Transverse colon (tissue), 4 donors: ENCODE data around the gene FGF22. TPM values are rescaled to one million over a fixed set of nuclear protein-coding genes. Genes with fewer than 3 reads are reported as not detected.
A peak's percentile ranks its signal among the peaks of the same experiment; 100 is the strongest.

Experiments used
- DNase-seq: peaks from one replicate; pipeline ENCODE4 v3.0.0-alpha.2; 2019
- H3K27ac ChIP-seq, 4 donors: fragments of 200-600 bp; sonication (generic); 2 replicates each; pipeline ENCODE4 v1.5.1; 2016 to 2018; ENCODE audit warnings: inconsistent platforms in 4 of 4
- H3K27me3 ChIP-seq: fragments of 200-600 bp; sonication (generic); 2 replicates; pipeline ENCODE4 v1.5.1; 2017; ENCODE audit warnings: inconsistent platforms
- H3K36me3 ChIP-seq, 4 donors: fragments of 200-600 bp; sonication (generic); 2 replicates each; pipeline ENCODE4 v1.5.1; 2017 to 2019; ENCODE audit warnings: inconsistent platforms in 4 of 4
- H3K4me1 ChIP-seq, 4 donors: fragments of 200-600 bp; sonication (generic); 2 replicates each; pipeline ENCODE4 v1.5.1; 2017 to 2020; ENCODE audit warnings: inconsistent platforms in 4 of 4
- H3K4me3 ChIP-seq, 4 donors: fragments of 200-600 bp; sonication (generic); 1 replicate in 1 of 4; 2 replicates in 3 of 4; pipeline versions ENCODE4 v1.5.1 to v1.6.1; 2017 to 2019; ENCODE audit warnings: inconsistent platforms in 4 of 4
- H3K9me3 ChIP-seq, 2 donors: fragments of 200-600 bp; sonication (generic); 2 replicates each; pipeline ENCODE4 v1.5.1; 2017 to 2019; ENCODE audit warnings: inconsistent platforms in 2 of 2
- EP300 ChIP-seq: sonication (generic); formaldehyde crosslinking; IDR thresholded peaks from one replicate; pipeline ENCODE4 v1.6.1; 2017; ENCODE audit warnings: antibody characterized with exemption, low read depth
- POLR2A ChIP-seq: fragments of 450-650 bp; IDR thresholded peaks from one replicate; pipeline ENCODE4 v1.6.1; 2016; ENCODE audit warnings: antibody characterized with exemption, mild to moderate bottlenecking, moderate library complexity
- POLR2AphosphoS5 ChIP-seq, 3 donors: sonication (generic); formaldehyde crosslinking; IDR thresholded peaks; one replicate each; pipeline ENCODE4 v1.6.1; 2016; ENCODE audit warnings: antibody characterized with exemption in 3 of 3
- WGBS, 2 donors: methylation state at CpG; one replicate each; pipeline ENCODE4 v1.1.5; 2018; ENCODE audit warnings: low coverage in 1 of 2; 5-methylcytosine and 5-hydroxymethylcytosine counted together
- in situ Hi-C, 4 donors: fragments of 200-750 bp; cut with MboI; loops; one replicate each; pipeline versions ENCODE4 v1.15.0 to v1.15.1; 2017; ENCODE audit warnings: low sequenced_read_pairs in 3 of 4, low pct_ligation_motif_present in 1 of 4, low pct_unique_long_range_greater_than_20kb in 1 of 4
- intact Hi-C: fragments of 100-400 bp; cut with DNase I; formaldehyde crosslinking; loops from one replicate; pipeline ENCODE4 v1.15.1; 2023; ENCODE audit warnings: low total_unique reads
- total RNA-seq, 4 donors: library from RNA; depleted of rRNA; stranded (reverse); fragments of >200 nt; gene quantifications; one replicate each; pipeline ENCODE4 v1.1.0, GENCODE V29; 2016
- TF ChIP-seq, protein P1 (sequence below), 5 experiments: fragments of 200-600 bp in 3 of 5; fragments of 450-650 bp in 2 of 5; sonication (generic) in 3 of 5; IDR thresholded peaks; 1 replicate in 2 of 5; 2 replicates in 3 of 5; pipeline ENCODE4 v1.5.1; 2016 to 2017; ENCODE audit warnings: antibody characterized with exemption in 5 of 5, inconsistent platforms in 3 of 5, mild to moderate bottlenecking in 2 of 5, moderate library complexity in 1 of 5

FGF22 gene
- total RNA-seq, 4 donors from 2014 or later, result not detected

DNA sequence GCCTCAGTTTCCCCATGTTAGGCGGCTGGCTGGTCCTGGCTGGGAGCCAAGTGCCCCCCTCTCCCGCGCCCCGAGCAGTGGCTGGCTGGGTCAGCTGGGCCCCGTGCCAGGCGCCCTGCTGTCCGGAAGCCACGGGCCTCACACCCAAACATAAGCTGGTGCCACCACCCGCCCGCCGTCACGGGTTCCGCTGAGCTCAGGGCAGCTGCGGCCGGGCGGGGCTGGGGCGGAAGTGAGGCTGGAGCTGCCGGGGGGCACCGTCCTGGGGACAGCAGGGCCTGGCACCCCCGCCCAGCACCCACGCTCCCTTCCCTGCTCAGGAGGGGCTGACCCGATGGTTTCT lies 30.7 kb upstream of the FGF22 start:
- intact Hi-C loops, result no loop called here
- 42% methylated on average over 22 of the region's 22 CpGs; no CpG with 5 or more reads in 1 of the 2 donors for WGBS, 2 donors

DNA sequence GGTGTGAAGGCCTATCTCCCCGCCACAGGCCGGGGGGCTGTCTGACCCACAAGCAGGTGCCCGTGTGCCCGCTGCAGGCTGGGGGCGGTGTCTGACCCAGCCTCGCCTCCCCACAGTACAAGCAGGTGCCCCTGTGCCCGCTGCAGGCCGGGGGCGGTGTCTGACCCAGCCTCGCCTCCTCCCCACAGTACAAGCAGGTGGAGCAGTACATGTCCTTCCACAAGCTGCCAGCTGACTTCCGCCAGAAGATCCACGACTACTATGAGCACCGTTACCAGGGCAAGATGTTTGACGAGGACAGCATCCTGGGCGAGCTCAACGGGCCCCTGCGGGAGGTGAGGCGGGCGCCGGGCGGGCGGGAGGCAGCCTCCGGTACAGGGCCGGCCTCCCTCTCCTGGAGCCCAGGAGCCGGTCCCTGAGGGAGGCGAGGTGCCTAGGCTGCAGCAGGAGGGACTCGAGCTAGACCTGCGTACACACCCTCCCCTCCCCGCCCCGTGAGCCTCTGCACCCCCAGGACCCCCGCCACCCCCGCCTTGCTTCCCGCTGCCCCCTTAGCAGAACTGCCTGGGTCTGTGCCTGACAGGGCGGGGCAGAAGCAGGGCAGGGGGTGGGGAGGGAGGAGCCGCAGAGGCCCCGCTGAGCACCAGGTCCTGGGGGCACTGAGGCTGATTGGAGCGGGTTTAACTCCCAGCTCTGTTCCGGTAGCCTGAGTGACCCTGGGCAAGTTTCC lies 29.4 kb upstream of the FGF22 start:
- intact Hi-C loops, result no loop called here
- Histone ChIP-seq H3K4me3 (peak overlapping the region in 2 of 4 donors; percentile 21 to 40), H3K27ac (peak overlapping the region; percentile 19 to 70 (median 55)), H3K4me1 (peaks cover 0 to 21% (median 5%) of the 10 kb centered on the region in 4 donors), H3K36me3 (no peaks in the 10 kb centered on the region), H3K9me3 (no peaks in the 10 kb centered on the region), H3K27me3 (peaks cover 32% of the 10 kb centered on the region)
- in situ Hi-C loops, result no loop called here
- 44% methylated on average over 22 of the region's 38 CpGs; no CpG with 5 or more reads in 1 of the 2 donors for WGBS, 2 donors
- peak; percentile 52 for DNase-seq
- TF ChIP-seq EP300 (no peak), POLR2A (no peak), POLR2AphosphoS5 (IDR thresholded peaks at IDR 0.05) (no peak)
- TF ChIP-seq, protein P1, sequence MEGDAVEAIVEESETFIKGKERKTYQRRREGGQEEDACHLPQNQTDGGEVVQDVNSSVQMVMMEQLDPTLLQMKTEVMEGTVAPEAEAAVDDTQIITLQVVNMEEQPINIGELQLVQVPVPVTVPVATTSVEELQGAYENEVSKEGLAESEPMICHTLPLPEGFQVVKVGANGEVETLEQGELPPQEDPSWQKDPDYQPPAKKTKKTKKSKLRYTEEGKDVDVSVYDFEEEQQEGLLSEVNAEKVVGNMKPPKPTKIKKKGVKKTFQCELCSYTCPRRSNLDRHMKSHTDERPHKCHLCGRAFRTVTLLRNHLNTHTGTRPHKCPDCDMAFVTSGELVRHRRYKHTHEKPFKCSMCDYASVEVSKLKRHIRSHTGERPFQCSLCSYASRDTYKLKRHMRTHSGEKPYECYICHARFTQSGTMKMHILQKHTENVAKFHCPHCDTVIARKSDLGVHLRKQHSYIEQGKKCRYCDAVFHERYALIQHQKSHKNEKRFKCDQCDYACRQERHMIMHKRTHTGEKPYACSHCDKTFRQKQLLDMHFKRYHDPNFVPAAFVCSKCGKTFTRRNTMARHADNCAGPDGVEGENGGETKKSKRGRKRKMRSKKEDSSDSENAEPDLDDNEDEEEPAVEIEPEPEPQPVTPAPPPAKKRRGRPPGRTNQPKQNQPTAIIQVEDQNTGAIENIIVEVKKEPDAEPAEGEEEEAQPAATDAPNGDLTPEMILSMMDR (IDR thresholded peaks at IDR 0.05), result no peak

More for the DNA sequence above, 30.7 kb upstream of the FGF22 start:
- Histone ChIP-seq H3K27me3 (peaks cover 32% of the 10 kb centered on the region), H3K9me3 (no peaks in the 10 kb centered on the region), H3K4me3 (no peak overlapping the region), H3K27ac (no peak overlapping the region), H3K4me1 (peaks cover 0 to 21% (median 5%) of the 10 kb centered on the region in 4 donors), H3K36me3 (no peaks in the 10 kb centered on the region)
- in situ Hi-C loops, result no loop called here
- TF ChIP-seq POLR2AphosphoS5 (IDR thresholded peaks at IDR 0.05), result no peak
- no peak for TF ChIP-seq POLR2A
- TF ChIP-seq, protein P1 (IDR thresholded peaks at IDR 0.05), result no peak
- TF ChIP-seq EP300, result no peak
- peak; percentile 57 for DNase-seq

DNA sequence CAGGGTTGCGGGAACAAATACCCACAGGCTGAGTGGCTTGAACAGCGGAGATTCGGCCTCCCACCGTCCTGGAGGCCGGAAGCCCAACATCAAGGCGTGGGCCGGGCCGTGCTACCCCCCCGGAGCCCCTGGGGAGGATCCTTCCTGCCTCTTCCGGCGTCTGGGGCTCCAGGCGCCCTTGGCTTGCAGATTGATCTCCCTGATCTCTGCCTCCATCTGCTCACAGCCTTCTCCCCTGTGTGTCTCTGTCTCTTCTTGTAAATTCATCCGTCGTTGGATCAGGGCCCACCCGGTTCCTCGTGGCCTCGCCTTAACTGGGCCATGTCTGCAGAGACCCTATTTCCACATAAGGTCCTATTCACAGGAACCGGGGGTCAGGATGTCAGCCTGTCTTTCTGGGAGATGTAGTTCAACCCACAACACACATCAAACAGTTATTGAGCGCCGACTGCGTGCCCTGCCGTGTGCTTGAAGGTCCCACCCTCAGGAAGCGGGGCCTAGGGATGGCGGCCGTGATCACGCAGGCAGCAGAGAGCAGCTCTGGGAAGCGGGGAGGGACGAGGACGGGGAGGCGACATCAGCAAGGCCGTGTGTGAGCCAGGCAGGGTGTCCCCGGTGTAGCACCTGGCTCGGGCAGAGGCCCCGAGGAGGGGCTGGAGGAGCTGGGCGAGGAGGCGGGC lies 28.7 kb upstream of the FGF22 start:
- 16 to 19% methylated on average over 5 to 34 of the region's 36 CpGs for WGBS, 2 donors
- Histone ChIP-seq H3K27ac (peak overlapping the region; percentile 19 to 70 (median 55)), H3K4me3 (peak overlapping the region in 2 of 4 donors; percentile 21 to 40), H3K36me3 (no peaks in the 10 kb centered on the region), H3K27me3 (peaks cover 32% of the 10 kb centered on the region), H3K9me3 (no peaks in the 10 kb centered on the region), H3K4me1 (peaks cover 0 to 21% (median 5%) of the 10 kb centered on the region in 4 donors)
- peak; percentile 54 for DNase-seq
- in situ Hi-C loops (no loop called here), intact Hi-C loops (no loop called here)
- TF ChIP-seq, protein P1 (IDR thresholded peaks at IDR 0.05), result no peak
- TF ChIP-seq POLR2A, result no peak
- TF ChIP-seq EP300, result no peak
- TF ChIP-seq POLR2AphosphoS5 (IDR thresholded peaks at IDR 0.05), result no peak

DNA sequence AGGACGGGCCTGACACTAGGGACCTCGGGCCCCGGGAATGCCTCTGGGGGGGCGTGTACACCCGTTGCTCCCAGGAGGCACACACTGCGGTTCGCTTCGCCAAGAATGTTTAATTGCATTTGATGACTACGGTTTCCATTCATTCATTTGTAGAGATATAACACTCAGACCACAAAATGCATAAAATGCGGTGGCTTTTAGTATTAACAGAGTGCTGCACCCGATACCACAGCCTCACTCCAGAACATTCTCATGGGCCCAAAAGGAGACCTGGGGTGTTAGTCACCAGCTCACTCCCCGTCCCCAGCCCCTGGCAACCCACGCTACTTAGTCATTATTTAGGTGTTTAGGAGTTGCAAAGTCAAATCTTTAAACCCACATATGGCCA lies 28.2 kb upstream of the FGF22 start:
- H3K4me3 ChIP-seq, result no peak overlapping the region

More for the DNA sequence above, 28.2 kb upstream of the FGF22 start:
- 18% methylated on average over 13 of the region's 13 CpGs; no CpG with 5 or more reads in 1 of the 2 donors for WGBS, 2 donors
- TF ChIP-seq, protein P1 (IDR thresholded peaks at IDR 0.05), result no peak
- TF ChIP-seq POLR2AphosphoS5 (IDR thresholded peaks at IDR 0.05), result no peak
- TF ChIP-seq EP300, result no peak
- TF ChIP-seq POLR2A, result no peak
- in situ Hi-C loops (no loop called here), intact Hi-C loops (no loop called here)
- peak overlapping the region; percentile 19 to 70 (median 55) for H3K27ac ChIP-seq
- peaks cover 34% of the 10 kb centered on the region for H3K27me3 ChIP-seq
- DNase-seq, result no peak
- no peaks in the 10 kb centered on the region for H3K36me3 ChIP-seq
- H3K9me3 ChIP-seq, result no peaks in the 10 kb centered on the region
- H3K4me1 ChIP-seq, result peaks cover 0 to 24% (median 7%) of the 10 kb centered on the region in 4 donors
